ENCODE data around the gene GH2.
"Not testable (repeated sequence)": the region's sequence is repeated elsewhere in the genome, so short reads cannot be mapped to it uniquely, and the experiment has no call there.

The GH2 gene

GRCh38 chr17:63881935-63882601 is at the start of gene GH2:
TSS of gene GH2 (minus strand) at chr17:63881944. CDS start at chr17:63881801, 143 bp downstream.
- Histone ChIP-seq H3K4me3 (ENCODE audit: low read depth in 1 of 5, low read length in 5 of 5) (no peak within 1 kb of the TSS), H3K9ac (ENCODE audit: low read length in 5 of 5) (no peak within 1 kb of the TSS), H3K4me1 (ENCODE audit: control insufficient read depth in 5 of 5, insufficient read depth in 5 of 5, low read length in 5 of 5) (peaks cover 0 to 6% (median 0%) of the 10 kb centered on the region in 5 donors), H3K27me3 (ENCODE audit: control insufficient read depth in 5 of 5, insufficient read depth in 4 of 5, low read length in 5 of 5) (peaks cover 0 to 2% (median 0%) of the 10 kb centered on the region in 5 donors), H3K27ac (ENCODE audit: low read depth, low read length) (no peak within 1 kb of the TSS), H3K9me3 (ENCODE audit: control insufficient read depth in 5 of 5, low read length in 5 of 5) (no peaks in the 10 kb centered on the region), H3K36me3 (ENCODE audit: control insufficient read depth in 5 of 5, insufficient read depth in 5 of 5, low read length in 5 of 5) (no peaks in the 10 kb centered on the region)

- H3K27ac ChIP-seq (ENCODE audit: low read depth, low read length), result no peak overlapping the region
Observed at GRCh38 chr17:63930951-63931575, 49.3 kb upstream of the GH2 start.

GRCh38 chr17:63929860-63930766 is 48.4 kb upstream of the GH2 start:
- H3K27ac ChIP-seq (ENCODE audit: low read depth, low read length), result no peak overlapping the region
- H3K9me3 ChIP-seq (ENCODE audit: control insufficient read depth in 5 of 5, low read length in 5 of 5), result no peaks in the 10 kb centered on the region
- H3K4me1 ChIP-seq (ENCODE audit: control insufficient read depth in 5 of 5, insufficient read depth in 5 of 5, low read length in 5 of 5), result peaks cover 0 to 34% (median 25%) of the 10 kb centered on the region in 5 donors
- H3K36me3 ChIP-seq (ENCODE audit: control insufficient read depth in 5 of 5, insufficient read depth in 5 of 5, low read length in 5 of 5), result no peaks in the 10 kb centered on the region
- peaks cover 0 to 4% (median 0%) of the 10 kb centered on the region in 5 donors for H3K27me3 ChIP-seq (ENCODE audit: control insufficient read depth in 5 of 5, insufficient read depth in 4 of 5, low read length in 5 of 5)
- H3K4me3 ChIP-seq (ENCODE audit: low read depth in 1 of 5, low read length in 5 of 5), result peak overlapping the region in 1 of 5 donors; percentile 40
- H3K9ac ChIP-seq (ENCODE audit: low read length in 5 of 5), result peak overlapping the region in 1 of 5 donors; percentile 47

More at GRCh38 chr17:63930951-63931575, 49.3 kb upstream of the GH2 start:
- Histone ChIP-seq H3K27me3 (ENCODE audit: control insufficient read depth in 5 of 5, insufficient read depth in 4 of 5, low read length in 5 of 5) (peaks cover 0 to 4% (median 0%) of the 10 kb centered on the region in 5 donors), H3K9me3 (ENCODE audit: control insufficient read depth in 5 of 5, low read length in 5 of 5) (no peaks in the 10 kb centered on the region), H3K4me1 (ENCODE audit: control insufficient read depth in 5 of 5, insufficient read depth in 5 of 5, low read length in 5 of 5) (peaks cover 0 to 34% (median 25%) of the 10 kb centered on the region in 5 donors), H3K36me3 (ENCODE audit: control insufficient read depth in 5 of 5, insufficient read depth in 5 of 5, low read length in 5 of 5) (no peaks in the 10 kb centered on the region), H3K4me3 (ENCODE audit: low read depth in 1 of 5, low read length in 5 of 5) (peak overlapping the region in 2 of 5 donors; percentile 17 to 40), H3K9ac (ENCODE audit: low read length in 5 of 5) (no peak overlapping the region)

- peaks cover 0 to 34% (median 25%) of the 10 kb centered on the region in 5 donors for H3K4me1 ChIP-seq (ENCODE audit: control insufficient read depth in 5 of 5, insufficient read depth in 5 of 5, low read length in 5 of 5)
- H3K27me3 ChIP-seq (ENCODE audit: control insufficient read depth in 5 of 5, insufficient read depth in 4 of 5, low read length in 5 of 5), result no peaks in the 10 kb centered on the region
- H3K9me3 ChIP-seq (ENCODE audit: control insufficient read depth in 5 of 5, low read length in 5 of 5), result no peaks in the 10 kb centered on the region
- H3K9ac ChIP-seq (ENCODE audit: low read length in 5 of 5), result no peak overlapping the region
- no peak overlapping the region for H3K27ac ChIP-seq (ENCODE audit: low read depth, low read length)
- no peak overlapping the region for H3K4me3 ChIP-seq (ENCODE audit: low read depth in 1 of 5, low read length in 5 of 5)
- H3K36me3 ChIP-seq (ENCODE audit: control insufficient read depth in 5 of 5, insufficient read depth in 5 of 5, low read length in 5 of 5), result no peaks in the 10 kb centered on the region
Observed at GRCh38 chr17:63928966-63929695, 47.4 kb upstream of the GH2 start.

- H3K9ac ChIP-seq (ENCODE audit: low read length in 5 of 5), result no peak overlapping the region
- H3K4me3 ChIP-seq (ENCODE audit: low read depth in 1 of 5, low read length in 5 of 5), result no peak overlapping the region
- H3K4me1 ChIP-seq (ENCODE audit: control insufficient read depth in 5 of 5, insufficient read depth in 5 of 5, low read length in 5 of 5), result peaks cover 0 to 34% (median 25%) of the 10 kb centered on the region in 5 donors
- no peaks in the 10 kb centered on the region for H3K36me3 ChIP-seq (ENCODE audit: control insufficient read depth in 5 of 5, insufficient read depth in 5 of 5, low read length in 5 of 5)
- H3K9me3 ChIP-seq (ENCODE audit: control insufficient read depth in 5 of 5, low read length in 5 of 5), result no peaks in the 10 kb centered on the region
- H3K27me3 ChIP-seq (ENCODE audit: control insufficient read depth in 5 of 5, insufficient read depth in 4 of 5, low read length in 5 of 5), result no peaks in the 10 kb centered on the region
- no peak overlapping the region for H3K27ac ChIP-seq (ENCODE audit: low read depth, low read length)
Observed at GRCh38 chr17:63928172-63928666, 46.5 kb upstream of the GH2 start.

GRCh38 chr17:63927464-63928171 is 45.9 kb upstream of the GH2 start:
- Histone ChIP-seq H3K36me3 (ENCODE audit: control insufficient read depth in 5 of 5, insufficient read depth in 5 of 5, low read length in 5 of 5) (no peaks in the 10 kb centered on the region), H3K4me3 (ENCODE audit: low read depth in 1 of 5, low read length in 5 of 5) (no peak overlapping the region), H3K27ac (ENCODE audit: low read depth, low read length) (no peak overlapping the region), H3K27me3 (ENCODE audit: control insufficient read depth in 5 of 5, insufficient read depth in 4 of 5, low read length in 5 of 5) (no peaks in the 10 kb centered on the region), H3K4me1 (ENCODE audit: control insufficient read depth in 5 of 5, insufficient read depth in 5 of 5, low read length in 5 of 5) (peaks cover 0 to 33% (median 25%) of the 10 kb centered on the region in 5 donors), H3K9me3 (ENCODE audit: control insufficient read depth in 5 of 5, low read length in 5 of 5) (no peaks in the 10 kb centered on the region), H3K9ac (ENCODE audit: low read length in 5 of 5) (no peak overlapping the region)

GRCh38 chr17:63926164-63926563 is 44.4 kb upstream of the GH2 start:
- H3K27ac ChIP-seq (ENCODE audit: low read depth, low read length), result no peak overlapping the region
- H3K9me3 ChIP-seq (ENCODE audit: control insufficient read depth in 5 of 5, low read length in 5 of 5), result no peaks in the 10 kb centered on the region
- no peak overlapping the region for H3K9ac ChIP-seq (ENCODE audit: low read length in 5 of 5)
- H3K27me3 ChIP-seq (ENCODE audit: control insufficient read depth in 5 of 5, insufficient read depth in 4 of 5, low read length in 5 of 5), result no peaks in the 10 kb centered on the region
- no peak overlapping the region for H3K4me3 ChIP-seq (ENCODE audit: low read depth in 1 of 5, low read length in 5 of 5)
- H3K4me1 ChIP-seq (ENCODE audit: control insufficient read depth in 5 of 5, insufficient read depth in 5 of 5, low read length in 5 of 5), result peaks cover 0 to 18% (median 12%) of the 10 kb centered on the region in 5 donors
- H3K36me3 ChIP-seq (ENCODE audit: control insufficient read depth in 5 of 5, insufficient read depth in 5 of 5, low read length in 5 of 5), result no peaks in the 10 kb centered on the region

- peaks cover 0 to 13% (median 7%) of the 10 kb centered on the region in 5 donors for H3K4me1 ChIP-seq (ENCODE audit: control insufficient read depth in 5 of 5, insufficient read depth in 5 of 5, low read length in 5 of 5)
- H3K27me3 ChIP-seq (ENCODE audit: control insufficient read depth in 5 of 5, insufficient read depth in 4 of 5, low read length in 5 of 5), result no peaks in the 10 kb centered on the region
- no peaks in the 10 kb centered on the region for H3K36me3 ChIP-seq (ENCODE audit: control insufficient read depth in 5 of 5, insufficient read depth in 5 of 5, low read length in 5 of 5)
- no peak overlapping the region for H3K27ac ChIP-seq (ENCODE audit: low read depth, low read length)
- H3K4me3 ChIP-seq (ENCODE audit: low read depth in 1 of 5, low read length in 5 of 5), result no peak overlapping the region
- no peak overlapping the region for H3K9ac ChIP-seq (ENCODE audit: low read length in 5 of 5)
- no peaks in the 10 kb centered on the region for H3K9me3 ChIP-seq (ENCODE audit: control insufficient read depth in 5 of 5, low read length in 5 of 5)
Observed at GRCh38 chr17:63925615-63926014, 43.9 kb upstream of the GH2 start.

- not testable (repeated sequence) for H3K27ac ChIP-seq (ENCODE audit: low read depth, low read length); H3K36me3 ChIP-seq (ENCODE audit: control insufficient read depth in 5 of 5, insufficient read depth in 5 of 5, low read length in 5 of 5); H3K4me3 ChIP-seq (ENCODE audit: low read depth in 1 of 5, low read length in 5 of 5); H3K9ac ChIP-seq (ENCODE audit: low read length in 5 of 5); H3K27me3 ChIP-seq (ENCODE audit: control insufficient read depth in 5 of 5, insufficient read depth in 4 of 5, low read length in 5 of 5); H3K9me3 ChIP-seq (ENCODE audit: control insufficient read depth in 5 of 5, low read length in 5 of 5)
- H3K4me1 ChIP-seq (ENCODE audit: control insufficient read depth in 5 of 5, insufficient read depth in 5 of 5, low read length in 5 of 5), result peaks cover 0 to 10% (median 1%) of the 10 kb centered on the region in 5 donors
Observed at GRCh38 chr17:63922402-63922801, 40.7 kb upstream of the GH2 start.
